Germinal center (tissue), 1 donor: Measurements from ENCODE around the gene DBNDD1.
"Not testable (repeated sequence)": the region's sequence is repeated elsewhere in the genome, so short reads cannot be mapped to it uniquely, and the experiment has no call there.

Experiments used
- DNase-seq: peaks from one replicate; pipeline ENCODE4 v3.0.0; 2012; ENCODE audit warnings: mixed read lengths, low spot score

The DBNDD1 gene, protein sequence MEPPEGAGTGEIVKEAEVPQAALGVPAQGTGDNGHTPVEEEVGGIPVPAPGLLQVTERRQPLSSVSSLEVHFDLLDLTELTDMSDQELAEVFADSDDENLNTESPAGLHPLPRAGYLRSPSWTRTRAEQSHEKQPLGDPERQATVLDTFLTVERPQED

GRCh38 chr16:90018652-90019542 is at the start of gene DBNDD1:
DBNDD1 (minus strand) TSS chr16:90019456; CDS start chr16:90019341, 115 bp downstream.
- DNase-seq = no peak

- no peak for DNase-seq
Measured at GRCh38 chr16:90061437-90061836, 42.2 kb upstream of the DBNDD1 start.

DNA sequence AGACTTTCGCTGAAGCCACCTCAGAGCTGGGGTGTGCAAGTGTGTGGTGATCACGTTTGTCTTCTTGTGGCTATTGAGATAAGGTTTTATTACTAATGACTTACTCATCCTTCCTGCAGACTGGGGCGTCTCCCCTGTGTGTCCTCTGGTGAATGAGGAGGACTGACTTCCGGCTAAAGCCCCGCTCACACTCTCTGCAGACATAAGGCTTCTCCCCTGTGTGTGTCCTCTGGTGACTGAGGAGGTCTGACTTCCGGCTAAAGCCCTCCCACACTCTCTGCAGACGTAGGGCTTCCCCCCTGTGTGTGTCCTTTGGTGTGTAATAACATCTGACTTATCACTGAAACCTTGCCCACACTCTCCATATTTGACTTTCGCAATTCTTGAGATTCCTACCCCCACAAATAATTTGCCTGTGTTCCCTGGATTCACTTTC is 38.5 kb upstream of the DBNDD1 start:
- no peak for DNase-seq

DNA sequence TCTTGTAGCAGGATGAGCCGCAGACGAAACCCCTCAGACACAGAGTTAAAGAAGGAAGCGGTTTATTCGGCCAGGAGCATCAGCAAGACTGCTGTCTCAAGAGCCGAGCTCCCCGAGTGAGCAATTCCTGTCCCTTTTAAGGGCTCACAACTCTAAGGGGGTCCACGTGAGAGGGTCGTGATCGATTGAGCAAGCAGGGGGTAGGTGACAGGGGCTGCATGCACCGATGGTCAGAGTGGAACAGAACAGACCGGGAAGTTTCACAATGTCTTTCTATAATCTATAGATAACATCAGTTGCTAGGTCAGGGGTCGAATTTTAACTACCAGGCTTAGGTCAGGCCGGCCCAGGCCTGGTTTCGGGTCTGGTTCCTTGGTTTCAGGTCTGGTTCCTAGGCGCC is 37.3 kb upstream of the DBNDD1 start:
- not testable (repeated sequence) for DNase-seq

GRCh38 chr16:90055371-90055770 is 36.1 kb upstream of the DBNDD1 start:
- DNase-seq = no peak

- DNase-seq = no peak
Measured at GRCh38 chr16:90054554-90054953, 35.3 kb upstream of the DBNDD1 start.

DNA sequence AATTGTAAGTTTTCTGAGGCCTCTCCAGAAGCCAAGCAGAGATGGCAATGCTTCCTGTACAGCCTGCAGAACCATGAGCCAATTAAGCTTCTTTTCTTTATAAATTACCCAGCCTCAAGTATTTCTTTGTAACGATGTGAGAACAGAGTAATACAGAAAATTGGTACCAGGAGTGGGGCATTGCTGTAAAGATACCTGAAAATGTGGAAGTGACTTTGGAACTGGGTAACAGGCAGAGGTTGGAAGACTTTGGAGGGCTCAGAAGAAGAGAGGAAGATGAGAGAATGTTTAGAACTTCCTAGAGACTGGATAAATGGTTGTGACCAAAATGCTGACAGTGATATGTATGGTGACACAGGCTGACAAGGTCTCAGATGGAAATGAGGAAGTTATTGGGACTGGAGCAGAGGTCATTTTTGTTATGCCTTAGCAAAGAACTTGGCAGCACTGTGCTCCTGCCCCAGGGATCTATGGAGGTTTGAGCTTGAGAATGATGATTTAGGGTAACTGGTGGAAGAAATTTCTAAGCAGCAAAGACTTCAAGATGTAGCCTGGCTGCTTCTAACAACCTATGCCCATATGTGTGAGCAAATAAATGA is 34.7 kb upstream of the DBNDD1 start:
- no peak for DNase-seq

- no peak for DNase-seq
Measured at GRCh38 chr16:90050969-90051368, 31.7 kb upstream of the DBNDD1 start.

DNA sequence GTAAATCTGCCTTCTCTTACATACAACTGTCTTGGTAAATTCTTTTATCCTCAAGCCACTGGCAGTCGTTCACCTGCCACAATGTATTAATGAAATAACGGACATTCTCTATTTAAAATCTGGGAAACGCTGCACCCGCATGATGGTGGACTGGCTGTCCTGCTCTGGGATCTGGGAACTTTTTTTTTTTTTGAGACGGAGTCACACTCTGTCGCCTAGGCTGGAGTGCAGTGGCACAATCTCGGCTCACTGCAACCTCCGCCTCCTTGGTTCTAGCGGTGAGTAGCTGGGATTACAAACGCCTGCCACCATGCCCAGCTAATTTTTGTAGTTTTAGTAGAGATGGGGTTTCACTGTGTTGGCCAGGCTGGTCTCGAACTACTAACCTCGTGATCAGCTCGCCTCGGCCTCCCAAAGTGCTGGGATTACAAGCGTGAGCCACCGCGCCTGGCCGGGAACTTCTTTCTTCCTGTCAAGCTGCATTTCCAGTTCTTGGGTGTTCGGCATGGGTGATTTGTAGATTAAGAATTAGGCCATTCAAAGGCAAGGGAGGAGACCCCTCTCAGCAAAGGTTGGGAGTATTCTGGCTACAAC is 29.6 kb upstream of the DBNDD1 start:
- DNase-seq = no peak

- DNase-seq = no peak
Measured at GRCh38 chr16:90048347-90048722, 29.1 kb upstream of the DBNDD1 start.

- DNase-seq = no peak
Measured at GRCh38 chr16:90047714-90048346, 28.6 kb upstream of the DBNDD1 start.

GRCh38 chr16:90046971-90047713 is 27.9 kb upstream of the DBNDD1 start:
- no peak for DNase-seq

DNA sequence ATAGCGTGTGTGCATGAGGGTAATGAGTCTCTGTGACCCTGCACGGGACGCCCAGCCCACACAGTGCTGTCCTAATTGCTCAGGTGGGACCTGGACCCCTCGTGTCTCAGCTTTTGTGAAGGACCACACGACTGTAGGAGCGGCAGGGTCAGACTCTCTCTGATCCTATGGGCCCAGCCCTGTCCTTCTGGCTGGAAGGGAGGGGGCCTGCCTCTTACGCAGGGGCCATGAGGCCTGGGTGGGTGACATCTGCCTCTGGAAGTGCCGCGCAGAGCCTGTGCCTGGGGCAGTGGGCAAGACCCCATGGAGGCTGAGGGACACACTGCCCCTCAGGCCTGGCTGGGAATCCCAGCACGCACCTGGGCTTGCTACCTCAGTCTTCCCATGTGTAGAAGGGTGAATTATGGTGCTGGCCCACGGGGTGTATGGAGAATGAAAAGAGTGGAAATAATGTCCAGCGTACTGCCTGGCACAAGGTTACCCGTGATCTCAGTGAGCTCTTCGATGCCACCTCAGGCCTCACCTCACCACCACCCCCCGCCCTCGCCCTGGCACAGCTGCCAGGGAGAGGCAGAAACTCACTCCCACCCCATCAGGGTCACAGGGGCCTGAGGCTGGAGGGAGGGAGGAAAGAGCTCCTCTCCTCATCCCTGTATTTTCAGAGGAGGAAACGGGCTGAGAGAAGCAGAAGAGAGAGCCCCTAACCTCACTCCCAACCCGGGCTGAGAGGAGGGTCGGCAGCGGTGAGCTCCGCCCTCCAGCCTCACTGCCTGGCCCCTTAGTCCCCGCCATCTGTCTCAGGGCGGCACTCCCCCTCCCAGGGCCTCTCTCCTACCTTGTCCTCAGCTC is 27.1 kb upstream of the DBNDD1 start:
- DNase-seq = no peak

DNA sequence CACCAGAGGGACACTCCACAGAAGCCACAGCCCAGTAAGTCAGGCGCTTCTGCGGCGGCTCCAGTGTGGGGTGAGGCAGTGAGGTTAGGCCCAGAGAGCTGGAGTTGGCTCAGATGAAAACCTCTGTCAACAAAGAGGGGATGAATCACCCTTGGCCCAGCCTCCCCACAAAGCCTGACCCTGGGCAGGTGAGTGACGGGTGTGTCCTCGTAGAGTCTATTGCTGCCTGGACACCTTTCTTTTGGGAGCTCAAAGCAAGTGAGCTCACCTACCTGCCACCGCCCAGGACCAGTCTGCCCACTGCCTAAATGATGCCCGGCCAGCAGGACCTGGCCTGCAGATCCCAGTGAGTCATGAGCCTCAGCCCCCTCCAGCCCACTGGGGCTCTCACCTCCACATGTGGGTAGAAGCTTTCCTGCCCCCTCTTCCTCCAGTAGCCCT is 24.9 kb upstream of the DBNDD1 start:
- DNase-seq = no peak

GRCh38 chr16:90043526-90043925 is 24.3 kb upstream of the DBNDD1 start:
- no peak for DNase-seq

DNA sequence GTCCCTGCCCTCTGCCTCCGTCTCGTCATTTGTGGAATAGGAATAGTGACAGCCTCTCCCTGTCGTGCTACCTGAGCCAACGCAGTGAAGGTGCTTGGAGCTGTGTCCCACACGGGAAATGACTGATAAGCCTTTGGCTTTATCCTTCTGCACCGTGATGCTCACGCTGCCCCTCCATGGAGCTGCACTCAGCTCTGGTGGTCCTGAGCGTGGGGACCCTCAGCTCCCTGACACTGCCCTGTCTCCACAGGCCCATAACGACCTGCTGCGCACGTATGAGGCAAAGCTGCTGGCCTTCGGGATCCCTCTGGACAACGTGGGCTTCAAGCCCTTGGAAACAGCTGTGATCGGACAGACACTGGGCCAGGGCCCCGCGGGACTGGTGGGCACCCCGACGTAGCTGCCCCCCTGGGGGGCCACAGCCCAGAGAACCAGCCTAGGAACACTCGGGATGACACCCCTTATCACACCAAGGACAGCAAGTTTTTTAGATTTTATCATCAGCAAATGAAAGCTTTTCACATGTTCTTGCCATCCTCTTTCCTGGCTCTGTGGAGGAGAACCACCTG is 23.8 kb upstream of the DBNDD1 start:
- no peak for DNase-seq

DNA sequence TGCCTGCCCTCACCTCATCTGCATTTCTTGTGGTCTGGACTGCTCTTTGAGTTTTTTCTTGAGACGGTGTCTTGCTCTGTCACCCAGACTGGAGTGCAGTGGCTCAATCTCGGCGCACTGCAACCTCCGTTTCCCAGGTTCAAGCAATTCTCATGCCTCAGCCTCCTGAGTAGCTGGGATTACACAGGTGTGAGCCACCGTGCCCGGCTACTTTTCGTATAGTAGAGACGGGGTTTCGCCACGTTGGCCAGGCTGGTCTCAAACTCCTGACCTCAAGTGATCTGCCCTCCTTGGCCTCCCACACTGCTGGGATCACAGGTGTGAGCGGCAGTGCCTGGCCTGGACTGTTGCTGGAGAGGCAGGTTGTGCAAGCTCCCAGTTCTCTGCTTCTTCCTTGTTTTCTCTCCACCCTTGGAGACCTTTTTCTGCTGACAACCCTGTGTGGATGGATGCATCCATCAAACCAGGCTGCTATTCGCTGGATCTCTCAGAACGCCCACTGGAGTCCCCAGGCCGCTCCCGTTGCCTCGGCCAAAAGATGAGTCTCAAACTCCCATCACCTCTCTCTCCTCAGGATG is 22.7 kb upstream of the DBNDD1 start:
- DNase-seq = no peak

- DNase-seq = no peak
Measured at GRCh38 chr16:90040152-90041023, 21.1 kb upstream of the DBNDD1 start.

GRCh38 chr16:90037276-90037675 is 18.0 kb upstream of the DBNDD1 start:
- DNase-seq = no peak
